Endothelial cell of hepatic sinusoid (primary cell): ENCODE results near the gene ZBTB20.

ENCODE experiments used
- in situ Hi-C: cut with HindIII; loops from 2 replicates; pipeline ENCODE4 v1.10.0; 2017; ENCODE audit warnings: low sequenced_read_pairs

ZBTB20 gene

DNA sequence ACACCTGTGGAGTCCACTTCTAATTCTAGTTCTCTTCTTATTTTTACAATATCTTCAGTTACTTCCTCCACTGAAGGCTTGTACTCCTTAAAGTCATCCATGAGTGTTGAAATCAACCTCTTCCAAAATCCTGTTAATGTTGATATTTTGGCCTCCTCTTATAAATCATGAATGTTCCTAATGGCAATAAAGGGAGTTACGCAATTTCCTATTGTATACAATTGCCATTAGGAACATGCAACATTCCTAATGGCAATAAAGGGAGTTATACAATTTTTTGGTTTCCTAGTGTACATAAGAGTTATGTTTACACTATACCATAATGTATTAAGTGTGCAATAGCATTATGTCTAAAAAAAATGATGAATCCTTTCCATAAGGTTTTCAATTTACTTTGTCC, 862.4 kb downstream of the ZBTB20 start:
- in situ Hi-C loops, result no loop called here
